HepG2 (cell line): Measurements from ENCODE around the gene USP32. TPM values are rescaled to one million over a fixed set of nuclear protein-coding genes. Genes with fewer than 3 reads are reported as not detected.

ENCODE experiments used
- ATF4 ChIP-seq, 2 experiments: fragments of 450-650 bp in 1 of 2; sonication (generic) in 1 of 2; formaldehyde crosslinking; IDR thresholded peaks; 2 replicates each; pipeline versions ENCODE4 v1.5.0 to v1.8.0; 2020 to 2022; ENCODE audit warnings: mild to moderate bottlenecking in 1 of 2, missing genetic modification reagents in 1 of 2
- GLMP ChIP-seq: sonication (generic); formaldehyde crosslinking; IDR thresholded peaks from 2 replicates; pipeline ENCODE4 v1.9.0; 2021; ENCODE audit warnings: missing genetic modification reagents, mild to moderate bottlenecking, borderline replicate concordance
- HES4 ChIP-seq: sonication (generic); formaldehyde crosslinking; IDR thresholded peaks from 2 replicates; pipeline ENCODE4 v1.9.0; 2021; ENCODE audit warnings: mild to moderate bottlenecking, missing genetic modification reagents, borderline replicate concordance
- HIVEP1 ChIP-seq: sonication (generic); formaldehyde crosslinking; IDR thresholded peaks from 2 replicates; pipeline ENCODE4 v1.4.0; 2020; ENCODE audit warnings: mild to moderate bottlenecking, missing genetic modification reagents
- KLF11 ChIP-seq: IDR thresholded peaks from 2 replicates; pipeline ENCODE4 v1.6.1; 2016; ENCODE audit warnings: missing compliant biosample characterization
- MYNN ChIP-seq: sonication (generic); formaldehyde crosslinking; IDR thresholded peaks from 2 replicates; pipeline ENCODE4 v1.4.0; 2020; ENCODE audit warnings: mild to moderate bottlenecking, low read depth, missing genetic modification reagents
- NRL ChIP-seq: sonication (generic); formaldehyde crosslinking; IDR thresholded peaks from 2 replicates; pipeline ENCODE4 v1.5.0; 2020; ENCODE audit warnings: missing genetic modification reagents, mild to moderate bottlenecking, moderate library complexity, borderline replicate concordance
- PAX8 ChIP-seq: sonication (generic); formaldehyde crosslinking; IDR thresholded peaks from 2 replicates; pipeline ENCODE4 v1.8.0; 2022; ENCODE audit warnings: mild to moderate bottlenecking, missing genetic modification reagents, borderline replicate concordance
- RCOR2 ChIP-seq: IDR thresholded peaks from 2 replicates; pipeline ENCODE4 v1.6.1; 2016; ENCODE audit warnings: missing biosample characterization, missing genetic modification reagents
- STAT6 ChIP-seq: sonication (generic); formaldehyde crosslinking; IDR thresholded peaks from 2 replicates; pipeline ENCODE4 v1.4.0; 2020; ENCODE audit warnings: missing genetic modification reagents, mild to moderate bottlenecking, borderline replicate concordance
- TRAFD1 ChIP-seq: sonication (generic); formaldehyde crosslinking; IDR thresholded peaks from 2 replicates; pipeline ENCODE4 v1.5.1; 2020; ENCODE audit warnings: missing genetic modification reagents, mild to moderate bottlenecking, borderline replicate concordance
- YEATS2 ChIP-seq: sonication (generic); formaldehyde crosslinking; IDR thresholded peaks from 2 replicates; pipeline ENCODE4 v1.4.0; 2020; ENCODE audit warnings: missing genetic modification reagents, borderline replicate concordance
- ZC3H13 ChIP-seq: sonication (generic); formaldehyde crosslinking; IDR thresholded peaks from 2 replicates; pipeline ENCODE4 v1.8.1; 2023; ENCODE audit warnings: mild to moderate bottlenecking, missing genetic modification reagents, moderate library complexity
- ZKSCAN1 ChIP-seq: fragments of 150-350 bp; IDR thresholded peaks from 2 replicates; pipeline ENCODE4 v1.6.1; 2014; ENCODE audit warnings: low read length
- ZKSCAN5 ChIP-seq: sonication (generic); formaldehyde crosslinking; IDR thresholded peaks from 2 replicates; pipeline ENCODE4 v1.5.1; 2020; ENCODE audit warnings: mild to moderate bottlenecking, missing genetic modification reagents
- ZMYM2 ChIP-seq: sonication (generic); formaldehyde crosslinking; IDR thresholded peaks from 2 replicates; pipeline ENCODE4 v1.8.0; 2022; ENCODE audit warnings: mild to moderate bottlenecking, missing genetic modification reagents
- ZNF282 ChIP-seq: fragments of 450-650 bp; IDR thresholded peaks from 2 replicates; pipeline ENCODE4 v1.6.1; 2018; ENCODE audit not compliant: partially characterized antibody
- ZNF343 ChIP-seq: sonication (generic); formaldehyde crosslinking; IDR thresholded peaks from 2 replicates; pipeline ENCODE4 v1.4.0; 2020; ENCODE audit warnings: mild to moderate bottlenecking, missing genetic modification reagents
- ZNF367 ChIP-seq: sonication (generic); formaldehyde crosslinking; IDR thresholded peaks from 2 replicates; pipeline ENCODE4 v1.4.0; 2020; ENCODE audit warnings: missing genetic modification reagents, borderline replicate concordance
- ZNF446 ChIP-seq: sonication (generic); formaldehyde crosslinking; IDR thresholded peaks from 2 replicates; pipeline ENCODE4 v1.5.0; 2020; ENCODE audit warnings: mild to moderate bottlenecking, missing genetic modification reagents
- ZNF530 ChIP-seq: sonication (generic); formaldehyde crosslinking; IDR thresholded peaks from 2 replicates; pipeline ENCODE4 v1.5.0; 2020; ENCODE audit warnings: low read depth, mild to moderate bottlenecking, missing genetic modification reagents
- ZNF549 ChIP-seq: sonication (generic); formaldehyde crosslinking; IDR thresholded peaks from 2 replicates; pipeline ENCODE4 v1.5.0; 2020; ENCODE audit warnings: missing genetic modification reagents
- polyA plus RNA-seq, 8 experiments: library from polyadenylated mRNA; depleted of rRNA in 3 of 8; stranded (reverse) in 7 of 8; unstranded in 1 of 8; fragments of >200 nt; fragmentation: Illumina TruSeq in 4 of 8; extraction: Trizol in 4 of 8; gene quantifications; 2 replicates each; pipeline versions ENCODE4 v1.2.1 to v1.2.3, GENCODE V29; 2011 to 2016; ENCODE audit warnings: low read depth in 4 of 8, missing spikeins in 1 of 8, mixed read lengths in 1 of 8; ENCODE audit not compliant: insufficient read depth in 1 of 8
- total RNA-seq, 5 experiments: library from RNA; depleted of rRNA; stranded (reverse); fragments of >200 nt; fragmentation: Illumina TruSeq; extraction: Trizol; gene quantifications; 2 replicates each; pipeline ENCODE4 v1.2.3, GENCODE V29; 2016; ENCODE audit warnings: low read depth in 1 of 5

The USP32 gene
- total and polyA plus RNA-seq, 2 of the 13 experiments (the other 11 are each of a cell fraction or from before 2014, with no cell fraction given): 24.9 to 39.9 TPM

GRCh38 chr17:60355663-60356594 is 36.0 kb downstream of the USP32 start (continued):
- TF ChIP-seq TRAFD1 (CRISPR knock-in tag) (no peak), GLMP (CRISPR knock-in tag) (no peak), RCOR2 (CRISPR knock-in tag) (no peak), MYNN (CRISPR knock-in tag) (no peak), ZNF282 (no peak), ZC3H13 (CRISPR knock-in tag) (no peak), KLF11 (CRISPR knock-in tag) (no peak), ZKSCAN1 (no peak), HIVEP1 (CRISPR knock-in tag) (no peak), ZNF446 (CRISPR knock-in tag) (no peak), ZNF343 (CRISPR knock-in tag) (no peak), ZNF367 (CRISPR knock-in tag) (no peak), ZNF530 (CRISPR knock-in tag) (no peak), STAT6 (no peak), PAX8 (CRISPR knock-in tag) (no peak), ZNF549 (CRISPR knock-in tag) (no peak), NRL (CRISPR knock-in tag) (no peak), ZKSCAN5 (CRISPR knock-in tag) (no peak), YEATS2 (CRISPR knock-in tag) (no peak), ZMYM2 (CRISPR knock-in tag) (no peak), ATF4 (CRISPR knock-in tag; IDR thresholded peaks at IDR 0.05) (no peak), HES4 (CRISPR knock-in tag) (no peak)
